ENCODE measurements around the gene KCNG2. TPM values are rescaled to one million over a fixed set of nuclear protein-coding genes. Genes with fewer than 3 reads are reported as not detected.

Gene KCNG2
- total and polyA plus RNA-seq, 2 experiments from 2014 or later: 0.13 to 0.52 TPM

DNA sequence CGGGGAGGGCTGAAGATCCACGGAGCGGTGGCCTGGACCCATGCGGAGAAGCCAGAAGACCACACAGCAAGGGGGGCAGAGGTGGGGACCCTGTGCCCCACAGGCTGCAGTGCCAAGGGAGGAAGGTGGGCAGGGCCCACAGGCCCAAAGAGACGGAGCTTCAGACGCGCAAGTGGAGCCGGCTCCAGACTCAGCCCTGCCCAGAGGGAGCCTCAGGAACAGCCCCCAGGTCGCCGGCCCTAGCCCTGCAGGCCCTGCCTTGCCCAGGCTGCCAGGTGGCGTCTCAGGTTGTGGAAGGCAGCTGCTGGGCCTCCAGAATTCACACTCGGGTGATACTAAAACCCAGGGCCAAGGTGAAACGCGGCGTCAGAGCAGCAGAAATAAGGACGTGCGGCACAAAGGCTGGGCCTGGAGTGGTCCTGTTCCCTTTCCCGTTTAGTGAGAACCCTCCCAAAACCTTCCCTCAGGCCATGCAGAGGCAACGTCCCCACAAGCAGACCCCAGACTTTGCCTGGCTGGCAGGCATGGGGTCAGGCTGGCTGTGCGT is 116.9 kb downstream of the KCNG2 start:
- Mint-ChIP-seq H3K36me3 (ENCODE audit: low read depth) (peaks cover 3% of the 10 kb centered on the region; the same call in 2 of the 3 replicates), H3K9me3 (peaks cover 9% of the 10 kb centered on the region), H3K27ac (no peak overlapping the region), H3K4me1 (peaks cover 18% of the 10 kb centered on the region), H3K27me3 (ENCODE audit: insufficient read depth, low read depth, poor library complexity) (peaks cover 16% of the 10 kb centered on the region), H3K4me3 (no peak overlapping the region)
- no peaks in the 10 kb centered on the region for H3K9me2 ChIP-seq (ENCODE audit: insufficient read depth)
- H3K27me3 ChIP-seq (ENCODE audit: insufficient read depth): no peaks in the 10 kb centered on the region
- peak; percentile 44 for ATAC-seq
- no peaks in the 10 kb centered on the region for H3K36me3 ChIP-seq (ENCODE audit: insufficient read depth)
- H3K4me3 ChIP-seq: no peak overlapping the region
- no peaks in the 10 kb centered on the region for H3K4me1 ChIP-seq (ENCODE audit: insufficient read depth)
- H4K20me1 ChIP-seq (replicated peaks; ENCODE audit: insufficient read depth): no peaks in the 10 kb centered on the region
- H3K79me2 ChIP-seq (replicated peaks; ENCODE audit: insufficient read depth): no peaks in the 10 kb centered on the region
- no peak overlapping the region for H3K4me2 ChIP-seq
- DNase-seq (ENCODE audit: low spot score): no peak
- no peak overlapping the region for H2AFZ ChIP-seq
- no peaks in the 10 kb centered on the region for H3F3A ChIP-seq (replicated peaks; ENCODE audit: low read depth)
- no peak overlapping the region for H3K27ac ChIP-seq (ENCODE audit: low read depth)
- TF ChIP-seq STAT1 (IDR thresholded peaks at IDR 0.05; ENCODE audit: unreplicated experiment) (no peak), ZNF331 (CRISPR knock-in tag; IDR thresholded peaks at IDR 0.05; ENCODE audit: low read depth) (no peak), EZH2 (IDR thresholded peaks at IDR 0.05; ENCODE audit: low read depth, unreplicated experiment) (no peak), POLR2AphosphoS5 (IDR thresholded peaks at IDR 0.05; ENCODE audit: low read depth) (no peak), ZNF114 (CRISPR knock-in tag; IDR thresholded peaks at IDR 0.05) (no peak), NANOG (IDR thresholded peaks at IDR 0.05; ENCODE audit: borderline replicate concordance) (no peak), EZH2phosphoT487 (IDR thresholded peaks at IDR 0.05; ENCODE audit: unreplicated experiment) (no peak), JUNB (IDR thresholded peaks at IDR 0.05; ENCODE audit: unreplicated experiment) (no peak), CREB1 (CRISPR knock-in tag; IDR thresholded peaks at IDR 0.05; ENCODE audit: low read depth) (no peak)
- TF ChIP-seq, protein P1, sequence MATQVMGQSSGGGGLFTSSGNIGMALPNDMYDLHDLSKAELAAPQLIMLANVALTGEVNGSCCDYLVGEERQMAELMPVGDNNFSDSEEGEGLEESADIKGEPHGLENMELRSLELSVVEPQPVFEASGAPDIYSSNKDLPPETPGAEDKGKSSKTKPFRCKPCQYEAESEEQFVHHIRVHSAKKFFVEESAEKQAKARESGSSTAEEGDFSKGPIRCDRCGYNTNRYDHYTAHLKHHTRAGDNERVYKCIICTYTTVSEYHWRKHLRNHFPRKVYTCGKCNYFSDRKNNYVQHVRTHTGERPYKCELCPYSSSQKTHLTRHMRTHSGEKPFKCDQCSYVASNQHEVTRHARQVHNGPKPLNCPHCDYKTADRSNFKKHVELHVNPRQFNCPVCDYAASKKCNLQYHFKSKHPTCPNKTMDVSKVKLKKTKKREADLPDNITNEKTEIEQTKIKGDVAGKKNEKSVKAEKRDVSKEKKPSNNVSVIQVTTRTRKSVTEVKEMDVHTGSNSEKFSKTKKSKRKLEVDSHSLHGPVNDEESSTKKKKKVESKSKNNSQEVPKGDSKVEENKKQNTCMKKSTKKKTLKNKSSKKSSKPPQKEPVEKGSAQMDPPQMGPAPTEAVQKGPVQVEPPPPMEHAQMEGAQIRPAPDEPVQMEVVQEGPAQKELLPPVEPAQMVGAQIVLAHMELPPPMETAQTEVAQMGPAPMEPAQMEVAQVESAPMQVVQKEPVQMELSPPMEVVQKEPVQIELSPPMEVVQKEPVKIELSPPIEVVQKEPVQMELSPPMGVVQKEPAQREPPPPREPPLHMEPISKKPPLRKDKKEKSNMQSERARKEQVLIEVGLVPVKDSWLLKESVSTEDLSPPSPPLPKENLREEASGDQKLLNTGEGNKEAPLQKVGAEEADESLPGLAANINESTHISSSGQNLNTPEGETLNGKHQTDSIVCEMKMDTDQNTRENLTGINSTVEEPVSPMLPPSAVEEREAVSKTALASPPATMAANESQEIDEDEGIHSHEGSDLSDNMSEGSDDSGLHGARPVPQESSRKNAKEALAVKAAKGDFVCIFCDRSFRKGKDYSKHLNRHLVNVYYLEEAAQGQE (IDR thresholded peaks at IDR 0.05; ENCODE audit: unreplicated experiment): no peak
- TF ChIP-seq, protein P2, sequence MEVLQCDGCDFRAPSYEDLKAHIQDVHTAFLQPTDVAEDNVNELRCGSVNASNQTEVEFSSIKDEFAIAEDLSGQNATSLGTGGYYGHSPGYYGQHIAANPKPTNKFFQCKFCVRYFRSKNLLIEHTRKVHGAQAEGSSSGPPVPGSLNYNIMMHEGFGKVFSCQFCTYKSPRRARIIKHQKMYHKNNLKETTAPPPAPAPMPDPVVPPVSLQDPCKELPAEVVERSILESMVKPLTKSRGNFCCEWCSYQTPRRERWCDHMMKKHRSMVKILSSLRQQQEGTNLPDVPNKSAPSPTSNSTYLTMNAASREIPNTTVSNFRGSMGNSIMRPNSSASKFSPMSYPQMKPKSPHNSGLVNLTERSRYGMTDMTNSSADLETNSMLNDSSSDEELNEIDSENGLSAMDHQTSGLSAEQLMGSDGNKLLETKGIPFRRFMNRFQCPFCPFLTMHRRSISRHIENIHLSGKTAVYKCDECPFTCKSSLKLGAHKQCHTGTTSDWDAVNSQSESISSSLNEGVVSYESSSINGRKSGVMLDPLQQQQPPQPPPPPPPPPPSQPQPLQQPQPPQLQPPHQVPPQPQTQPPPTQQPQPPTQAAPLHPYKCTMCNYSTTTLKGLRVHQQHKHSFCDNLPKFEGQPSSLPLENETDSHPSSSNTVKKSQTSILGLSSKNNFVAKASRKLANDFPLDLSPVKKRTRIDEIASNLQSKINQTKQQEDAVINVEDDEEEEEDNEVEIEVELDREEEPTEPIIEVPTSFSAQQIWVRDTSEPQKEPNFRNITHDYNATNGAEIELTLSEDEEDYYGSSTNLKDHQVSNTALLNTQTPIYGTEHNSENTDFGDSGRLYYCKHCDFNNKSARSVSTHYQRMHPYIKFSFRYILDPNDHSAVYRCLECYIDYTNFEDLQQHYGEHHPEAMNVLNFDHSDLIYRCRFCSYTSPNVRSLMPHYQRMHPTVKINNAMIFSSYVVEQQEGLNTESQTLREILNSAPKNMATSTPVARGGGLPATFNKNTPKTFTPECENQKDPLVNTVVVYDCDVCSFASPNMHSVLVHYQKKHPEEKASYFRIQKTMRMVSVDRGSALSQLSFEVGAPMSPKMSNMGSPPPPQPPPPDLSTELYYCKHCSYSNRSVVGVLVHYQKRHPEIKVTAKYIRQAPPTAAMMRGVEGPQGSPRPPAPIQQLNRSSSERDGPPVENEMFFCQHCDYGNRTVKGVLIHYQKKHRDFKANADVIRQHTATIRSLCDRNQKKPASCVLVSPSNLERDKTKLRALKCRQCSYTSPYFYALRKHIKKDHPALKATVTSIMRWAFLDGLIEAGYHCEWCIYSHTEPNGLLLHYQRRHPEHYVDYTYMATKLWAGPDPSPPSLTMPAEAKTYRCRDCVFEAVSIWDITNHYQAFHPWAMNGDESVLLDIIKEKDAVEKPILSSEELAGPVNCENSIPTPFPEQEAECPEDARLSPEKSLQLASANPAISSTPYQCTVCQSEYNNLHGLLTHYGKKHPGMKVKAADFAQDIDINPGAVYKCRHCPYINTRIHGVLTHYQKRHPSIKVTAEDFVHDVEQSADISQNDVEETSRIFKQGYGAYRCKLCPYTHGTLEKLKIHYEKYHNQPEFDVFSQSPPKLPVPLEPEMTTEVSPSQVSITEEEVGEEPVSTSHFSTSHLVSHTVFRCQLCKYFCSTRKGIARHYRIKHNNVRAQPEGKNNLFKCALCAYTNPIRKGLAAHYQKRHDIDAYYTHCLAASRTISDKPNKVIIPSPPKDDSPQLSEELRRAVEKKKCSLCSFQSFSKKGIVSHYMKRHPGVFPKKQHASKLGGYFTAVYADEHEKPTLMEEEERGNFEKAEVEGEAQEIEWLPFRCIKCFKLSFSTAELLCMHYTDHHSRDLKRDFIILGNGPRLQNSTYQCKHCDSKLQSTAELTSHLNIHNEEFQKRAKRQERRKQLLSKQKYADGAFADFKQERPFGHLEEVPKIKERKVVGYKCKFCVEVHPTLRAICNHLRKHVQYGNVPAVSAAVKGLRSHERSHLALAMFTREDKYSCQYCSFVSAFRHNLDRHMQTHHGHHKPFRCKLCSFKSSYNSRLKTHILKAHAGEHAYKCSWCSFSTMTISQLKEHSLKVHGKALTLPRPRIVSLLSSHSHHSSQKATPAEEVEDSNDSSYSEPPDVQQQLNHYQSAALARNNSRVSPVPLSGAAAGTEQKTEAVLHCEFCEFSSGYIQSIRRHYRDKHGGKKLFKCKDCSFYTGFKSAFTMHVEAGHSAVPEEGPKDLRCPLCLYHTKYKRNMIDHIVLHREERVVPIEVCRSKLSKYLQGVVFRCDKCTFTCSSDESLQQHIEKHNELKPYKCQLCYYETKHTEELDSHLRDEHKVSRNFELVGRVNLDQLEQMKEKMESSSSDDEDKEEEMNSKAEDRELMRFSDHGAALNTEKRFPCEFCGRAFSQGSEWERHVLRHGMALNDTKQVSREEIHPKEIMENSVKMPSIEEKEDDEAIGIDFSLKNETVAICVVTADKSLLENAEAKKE (CRISPR knock-in tag; IDR thresholded peaks at IDR 0.05): no peak
- TF ChIP-seq, protein P3, sequence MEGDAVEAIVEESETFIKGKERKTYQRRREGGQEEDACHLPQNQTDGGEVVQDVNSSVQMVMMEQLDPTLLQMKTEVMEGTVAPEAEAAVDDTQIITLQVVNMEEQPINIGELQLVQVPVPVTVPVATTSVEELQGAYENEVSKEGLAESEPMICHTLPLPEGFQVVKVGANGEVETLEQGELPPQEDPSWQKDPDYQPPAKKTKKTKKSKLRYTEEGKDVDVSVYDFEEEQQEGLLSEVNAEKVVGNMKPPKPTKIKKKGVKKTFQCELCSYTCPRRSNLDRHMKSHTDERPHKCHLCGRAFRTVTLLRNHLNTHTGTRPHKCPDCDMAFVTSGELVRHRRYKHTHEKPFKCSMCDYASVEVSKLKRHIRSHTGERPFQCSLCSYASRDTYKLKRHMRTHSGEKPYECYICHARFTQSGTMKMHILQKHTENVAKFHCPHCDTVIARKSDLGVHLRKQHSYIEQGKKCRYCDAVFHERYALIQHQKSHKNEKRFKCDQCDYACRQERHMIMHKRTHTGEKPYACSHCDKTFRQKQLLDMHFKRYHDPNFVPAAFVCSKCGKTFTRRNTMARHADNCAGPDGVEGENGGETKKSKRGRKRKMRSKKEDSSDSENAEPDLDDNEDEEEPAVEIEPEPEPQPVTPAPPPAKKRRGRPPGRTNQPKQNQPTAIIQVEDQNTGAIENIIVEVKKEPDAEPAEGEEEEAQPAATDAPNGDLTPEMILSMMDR (conservative IDR thresholded peaks at IDR 0.05; ENCODE audit: low read depth in 2 of 2): no peak
- TF ChIP-seq, protein P4, sequence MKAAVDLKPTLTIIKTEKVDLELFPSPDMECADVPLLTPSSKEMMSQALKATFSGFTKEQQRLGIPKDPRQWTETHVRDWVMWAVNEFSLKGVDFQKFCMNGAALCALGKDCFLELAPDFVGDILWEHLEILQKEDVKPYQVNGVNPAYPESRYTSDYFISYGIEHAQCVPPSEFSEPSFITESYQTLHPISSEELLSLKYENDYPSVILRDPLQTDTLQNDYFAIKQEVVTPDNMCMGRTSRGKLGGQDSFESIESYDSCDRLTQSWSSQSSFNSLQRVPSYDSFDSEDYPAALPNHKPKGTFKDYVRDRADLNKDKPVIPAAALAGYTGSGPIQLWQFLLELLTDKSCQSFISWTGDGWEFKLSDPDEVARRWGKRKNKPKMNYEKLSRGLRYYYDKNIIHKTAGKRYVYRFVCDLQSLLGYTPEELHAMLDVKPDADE (IDR thresholded peaks at IDR 0.05): no peak

All from GM23338 (cell line).